Neural cell (in vitro differentiated cells): ENCODE measurements around the gene SIAE. TPM values are rescaled to one million over a fixed set of nuclear protein-coding genes. Genes with fewer than 3 reads are reported as not detected.

ENCODE experiments used
- H2AFZ ChIP-seq: fragments of 200-600, 300-800 bp; sonication (generic), shearing (Covaris generic); 2 replicates; pipeline ENCODE4 v1.6.0; 2014; ENCODE audit warnings: low read depth, mild to moderate bottlenecking, antibody characterized with exemption, low read length, moderate library complexity
- H3F3A ChIP-seq: fragments of 200-600 bp; shearing (Covaris generic); 2 replicates; pipeline ENCODE4 v1.6.1; 2016; ENCODE audit warnings: mild to moderate bottlenecking, moderate library complexity, mixed read lengths, antibody characterized with exemption, low read length; ENCODE audit not compliant: insufficient read depth, poor library complexity, severe bottlenecking
- H3K27ac ChIP-seq: fragments of 200-600, 300-800 bp; sonication (generic), shearing (Covaris generic); 2 replicates; pipeline ENCODE4 v1.5.1; 2014; ENCODE audit warnings: mild to moderate bottlenecking, low read length, moderate library complexity
- H3K27me3 ChIP-seq: fragments of 300-800, 200-600 bp; sonication (generic), shearing (Covaris generic); 2 replicates; pipeline ENCODE4 v1.6.0; 2014; ENCODE audit warnings: mild to moderate bottlenecking, low read depth, low read length, moderate library complexity; ENCODE audit not compliant: insufficient read depth
- H3K36me3 ChIP-seq: fragments of 300-800, 200-600 bp; sonication (generic), shearing (Covaris generic); 2 replicates; pipeline ENCODE4 v1.5.1; 2014; ENCODE audit warnings: mild to moderate bottlenecking, antibody characterized with exemption, low read length, moderate library complexity; ENCODE audit not compliant: insufficient read depth
- H3K4me2 ChIP-seq: fragments of 300-800, 200-600 bp; sonication (generic), shearing (Covaris generic); 2 replicates; pipeline ENCODE4 v1.6.0; 2014; ENCODE audit warnings: mild to moderate bottlenecking, low read length
- H3K4me3 ChIP-seq: fragments of 300-800, 200-600 bp; sonication (generic), shearing (Covaris generic); 2 replicates; pipeline ENCODE4 v1.5.1; 2014; ENCODE audit warnings: mild to moderate bottlenecking, low read length, moderate library complexity
- H3K79me2 ChIP-seq: fragments of 200-600 bp; shearing (Covaris generic); replicated peaks from 2 replicates; pipeline ENCODE4 v1.6.0; 2014; ENCODE audit warnings: mild to moderate bottlenecking, low read length, moderate library complexity; ENCODE audit not compliant: insufficient read depth
- H3K9ac ChIP-seq: fragments of 300-800, 200-600 bp; sonication (generic), shearing (Covaris generic); 2 replicates; pipeline ENCODE4 v1.6.1; 2016; ENCODE audit warnings: mild to moderate bottlenecking, low read length, mixed read lengths
- H3K9me2 ChIP-seq: fragments of 200-600 bp; shearing (Covaris generic); 2 replicates; pipeline ENCODE4 v1.6.1; 2016; ENCODE audit warnings: mild to moderate bottlenecking, low read length, mixed read lengths; ENCODE audit not compliant: insufficient read depth
- H3K9me3 ChIP-seq: fragments of 200-600, 300-800 bp; sonication (generic), shearing (Covaris generic); 2 replicates; pipeline ENCODE4 v1.6.1; 2016; ENCODE audit warnings: mild to moderate bottlenecking, mixed run types, low read length, moderate library complexity, mixed read lengths
- H4K20me1 ChIP-seq: fragments of 200-600 bp; shearing (Covaris generic); 2 replicates; pipeline ENCODE4 v1.6.1; 2016; ENCODE audit warnings: mild to moderate bottlenecking, mixed run types; ENCODE audit not compliant: insufficient read depth
- CTCF ChIP-seq: fragments of 450-650 bp; IDR thresholded peaks from 2 replicates; pipeline ENCODE4 v1.5.1; 2014; ENCODE audit warnings: antibody characterized with exemption, mild to moderate bottlenecking, moderate library complexity; ENCODE audit not compliant: poor library complexity, severe bottlenecking
- EP300 ChIP-seq: fragments of 450-650 bp; conservative IDR thresholded peaks from 2 replicates; pipeline ENCODE4 v1.6.1; 2014; ENCODE audit warnings: antibody characterized with exemption, mild to moderate bottlenecking, moderate library complexity; ENCODE audit not compliant: poor library complexity, severe bottlenecking
- EZH2 ChIP-seq: fragments of 200-600, 300-800 bp; shearing (Covaris generic), sonication (generic); IDR thresholded peaks from 2 replicates; pipeline ENCODE4 v1.6.1; 2014; ENCODE audit warnings: antibody characterized with exemption, low read length, borderline replicate concordance, mild to moderate bottlenecking; ENCODE audit not compliant: insufficient read depth, poor library complexity, severe bottlenecking
- MXI1 ChIP-seq: fragments of 450-650 bp; conservative IDR thresholded peaks from 2 replicates; pipeline ENCODE4 v1.6.1; 2014; ENCODE audit warnings: antibody characterized with exemption, mild to moderate bottlenecking; ENCODE audit not compliant: poor library complexity, severe bottlenecking
- POLR2AphosphoS5 ChIP-seq: IDR thresholded peaks from 2 replicates; pipeline ENCODE4 v1.6.1; 2012
- RAD21 ChIP-seq: fragments of 450-650 bp; conservative IDR thresholded peaks from 2 replicates; pipeline ENCODE4 v1.6.1; 2014; ENCODE audit warnings: antibody characterized with exemption, mild to moderate bottlenecking, moderate library complexity
- REST ChIP-seq: IDR thresholded peaks from 2 replicates; pipeline ENCODE4 v1.6.1; 2012; ENCODE audit warnings: borderline replicate concordance
- SMC3 ChIP-seq: fragments of 450-650 bp; conservative IDR thresholded peaks from 2 replicates; pipeline ENCODE4 v1.6.1; 2014; ENCODE audit warnings: antibody characterized with exemption, mild to moderate bottlenecking, moderate library complexity; ENCODE audit not compliant: poor library complexity
- TAF1 ChIP-seq: IDR thresholded peaks from 2 replicates; pipeline ENCODE4 v1.6.1; 2012; ENCODE audit warnings: low read depth
- polyA plus RNA-seq: library from polyadenylated mRNA; depleted of rRNA; stranded (reverse); fragments of >200 nt; gene quantifications from 2 replicates; pipeline ENCODE4 v1.2.3, GENCODE V29; 2014

SIAE gene
- polyA plus RNA-seq, 1 donor from 2014 or later = 4.0 TPM

DNA sequence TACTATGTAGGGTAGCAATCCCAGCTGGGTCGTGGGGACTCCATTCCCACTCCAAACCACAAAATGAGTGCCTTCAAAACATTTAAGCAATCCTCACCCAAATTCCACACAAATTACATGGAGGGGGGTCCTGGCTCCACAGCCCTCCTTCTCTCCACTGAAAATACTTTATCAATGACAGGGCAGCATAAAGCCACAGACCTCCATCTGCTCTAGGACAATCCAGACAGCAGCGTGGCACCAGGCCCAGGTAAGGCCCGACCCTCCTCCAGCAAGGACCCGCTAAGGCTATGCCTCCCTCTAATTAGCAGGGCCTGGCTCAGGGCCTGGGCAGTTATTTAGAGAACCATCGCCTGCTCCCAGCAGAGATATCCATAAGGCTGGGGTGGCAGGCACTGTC is 62.5 kb downstream of the SIAE start, which contains the start of gene PANX3:
Gene PANX3, plus strand, starts transcription at position 365 of the 400 bp plus-strand sequence. CDS start 129 bp downstream, outside the sequence.
- Histone ChIP-seq H4K20me1 (no peaks in the 10 kb centered on the region), H3F3A (no peaks in the 10 kb centered on the region), H3K4me2 (no peak within 1 kb of the TSS), H3K36me3 (no peaks in the 10 kb centered on the region), H3K27ac (no peak within 1 kb of the TSS), H2AFZ (no peak within 1 kb of the TSS), H3K27me3 (no peaks in the 10 kb centered on the region), H3K9me3 (no peaks in the 10 kb centered on the region), H3K79me2 (no peaks in the 10 kb centered on the region), H3K4me3 (no peak within 1 kb of the TSS), H3K9ac (no peak within 1 kb of the TSS), H3K9me2 (no peaks in the 10 kb centered on the region)
- TF ChIP-seq EZH2 (no peak), EP300 (no peak), TAF1 (no peak), POLR2AphosphoS5 (no peak)

DNA sequence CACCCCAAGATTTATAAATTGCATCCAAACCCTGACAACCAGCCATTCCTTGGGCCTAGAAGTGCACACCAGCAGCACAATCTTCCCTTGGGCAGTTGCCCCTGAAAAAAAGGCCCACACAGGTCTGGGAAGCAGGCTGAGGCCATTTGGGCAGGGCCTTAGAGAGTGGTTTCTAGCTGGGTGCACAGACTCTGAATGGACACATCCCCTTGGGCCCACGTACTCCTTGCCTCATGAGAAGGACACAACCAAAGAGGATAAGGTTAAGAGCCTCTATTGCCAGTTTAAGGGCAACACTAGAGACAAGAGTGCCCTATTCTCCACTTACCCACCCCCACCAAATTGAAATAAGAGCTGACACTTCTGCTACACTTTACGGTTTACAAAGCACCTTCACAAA is 63.2 kb downstream of the SIAE start:
- H3K27ac ChIP-seq = no peak overlapping the region
- H4K20me1 ChIP-seq = no peaks in the 10 kb centered on the region
- no peaks in the 10 kb centered on the region for H3K27me3 ChIP-seq
- H3F3A ChIP-seq = no peaks in the 10 kb centered on the region
- no peaks in the 10 kb centered on the region for H3K9me3 ChIP-seq
- no peaks in the 10 kb centered on the region for H3K36me3 ChIP-seq
- TF ChIP-seq MXI1 = no peak
- no peak for TF ChIP-seq POLR2AphosphoS5
- TF ChIP-seq TAF1 = no peak
- no peak for TF ChIP-seq CTCF
- no peak for TF ChIP-seq RAD21
- no peaks in the 10 kb centered on the region for H3K79me2 ChIP-seq
- no peak overlapping the region for H3K9ac ChIP-seq
- no peaks in the 10 kb centered on the region for H3K9me2 ChIP-seq
- H3K4me2 ChIP-seq = no peak overlapping the region
- no peak overlapping the region for H2AFZ ChIP-seq
- H3K4me3 ChIP-seq = no peak overlapping the region

GRCh38 chr11:124608147-124608546 is 65.4 kb downstream of the SIAE start:
- Histone ChIP-seq H3F3A (no peaks in the 10 kb centered on the region), H3K9ac (no peak overlapping the region), H3K27me3 (no peaks in the 10 kb centered on the region), H3K27ac (no peak overlapping the region), H3K36me3 (no peaks in the 10 kb centered on the region), H2AFZ (no peak overlapping the region), H3K79me2 (no peaks in the 10 kb centered on the region), H3K9me3 (no peaks in the 10 kb centered on the region), H3K4me2 (no peak overlapping the region), H3K9me2 (no peaks in the 10 kb centered on the region), H3K4me3 (no peak overlapping the region), H4K20me1 (no peaks in the 10 kb centered on the region)
- TF ChIP-seq EP300 (no peak), RAD21 (no peak), REST (no peak), CTCF (no peak), POLR2AphosphoS5 (no peak), SMC3 (no peak), EZH2 (no peak), MXI1 (no peak), TAF1 (no peak)
